Measurements from ENCODE around the gene CHST1.

Gene CHST1

DNA sequence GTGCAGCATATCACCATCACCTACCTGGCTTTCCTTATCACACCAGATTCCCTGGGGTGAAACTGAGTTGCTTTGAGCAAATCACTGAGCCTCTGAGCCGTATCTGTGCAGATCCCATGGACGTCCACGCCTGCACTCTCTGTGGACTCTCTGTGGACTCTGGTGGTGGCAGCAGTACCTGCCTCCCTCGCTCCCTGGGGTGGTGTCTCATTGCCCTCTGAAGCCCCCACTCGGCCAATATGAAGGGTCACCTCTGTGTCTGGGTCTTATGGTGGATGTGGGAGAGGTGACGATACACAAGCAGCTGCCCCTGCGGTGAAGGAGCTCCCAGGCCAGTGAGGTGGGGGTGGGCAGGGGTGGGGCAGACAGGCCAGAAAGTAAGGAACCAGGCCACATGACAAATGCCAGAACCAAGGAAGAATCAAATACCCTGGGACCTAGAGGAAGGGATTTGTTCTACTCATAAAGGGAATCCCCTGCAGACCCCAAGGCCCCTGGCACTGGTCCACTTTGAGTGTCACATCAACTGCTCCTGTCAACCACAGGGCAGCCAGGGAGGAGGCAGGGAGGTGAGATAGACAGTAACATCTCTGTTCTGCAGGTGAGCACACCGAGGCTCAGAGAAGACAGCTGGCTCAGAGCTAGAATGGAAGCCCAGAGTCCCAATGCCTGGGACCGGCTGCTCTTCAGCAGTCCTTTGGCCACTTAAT, 9.2 kb upstream of the CHST1 start:
- DNase-seq (ENCODE audit: low read depth, low spot score) = no peak

DNA sequence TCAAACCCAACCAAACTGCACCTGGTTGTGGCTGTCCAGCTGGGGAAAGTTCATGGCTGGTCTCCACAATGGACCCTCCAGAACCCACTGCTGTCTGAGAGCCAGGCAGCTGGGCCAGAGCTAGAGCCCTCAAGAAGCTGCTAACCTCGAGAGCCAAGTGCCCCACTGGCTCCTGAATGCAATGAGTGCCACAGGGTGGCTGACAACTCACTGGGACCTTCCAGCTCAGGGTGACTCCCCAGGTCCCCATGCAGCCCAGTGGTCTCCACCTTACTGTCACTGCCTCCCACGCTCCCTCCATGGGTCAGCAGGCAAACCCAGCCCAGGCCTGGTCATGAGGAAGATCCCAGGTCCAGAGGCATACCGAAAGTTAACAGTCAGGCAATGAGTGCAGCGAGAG, 8.0 kb upstream of the CHST1 start:
- no peak for DNase-seq (ENCODE audit: low read depth, low spot score)

DNA sequence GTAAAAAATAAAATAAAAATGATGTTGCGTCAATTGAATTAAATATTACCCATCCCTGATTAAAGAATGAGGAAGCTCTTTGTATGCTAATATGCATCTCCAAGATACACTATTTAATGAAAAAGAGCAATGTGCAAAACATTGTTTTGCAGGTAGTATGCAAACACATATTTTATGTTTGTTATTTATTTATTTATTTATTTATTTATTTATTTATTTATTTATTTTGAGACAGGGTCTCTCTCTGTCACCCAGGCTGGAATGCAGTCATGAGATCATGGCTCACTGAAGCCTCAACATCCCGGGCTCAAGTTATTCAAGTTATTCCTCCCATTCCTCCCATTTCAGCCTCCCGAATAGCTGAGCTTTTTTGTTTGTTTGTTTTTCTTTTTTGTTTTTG, 7.2 kb upstream of the CHST1 start:
- no peak for DNase-seq (ENCODE audit: low read depth, low spot score)

- no peak for DNase-seq (ENCODE audit: low read depth, low spot score)
Measured at GRCh38 chr11:45671246-45672171, 6.1 kb upstream of the CHST1 start.

DNA sequence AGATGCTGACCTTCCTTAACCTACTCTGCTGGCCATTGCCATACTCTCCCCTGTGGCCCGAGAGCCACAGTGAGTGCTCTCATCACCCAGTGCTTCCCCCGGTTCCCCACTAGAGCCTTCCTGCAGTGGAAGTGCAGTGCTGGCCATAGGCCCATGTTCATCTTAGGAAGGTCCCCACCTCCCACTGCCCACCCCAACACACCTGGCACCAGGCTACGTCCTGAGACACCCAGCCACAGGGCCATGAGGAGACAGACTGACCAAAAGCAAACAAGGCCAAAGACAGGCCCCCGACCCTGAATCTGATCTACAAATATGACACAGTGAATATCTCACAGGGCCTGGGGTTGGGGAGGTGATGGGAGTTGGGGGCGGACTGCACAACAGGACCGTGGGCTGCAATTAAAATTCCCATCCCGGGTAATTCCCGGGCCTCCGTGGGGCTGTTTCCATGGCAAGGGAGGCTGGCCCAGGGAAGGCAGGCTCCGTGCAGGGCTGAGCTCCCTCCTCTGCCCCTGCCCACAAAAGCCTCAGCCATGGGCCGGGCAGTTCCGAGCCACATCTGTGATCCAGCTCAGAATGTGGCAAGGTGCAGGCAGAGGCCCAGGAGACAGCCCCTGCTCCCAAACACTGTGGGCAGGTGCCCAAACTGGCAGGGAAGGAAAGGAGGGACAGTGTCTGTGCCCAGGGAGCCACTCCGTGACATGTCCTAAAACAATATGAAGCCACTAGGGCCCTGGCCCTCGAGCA, 5.1 kb upstream of the CHST1 start:
- no peak for DNase-seq (ENCODE audit: low read depth, low spot score)

DNA sequence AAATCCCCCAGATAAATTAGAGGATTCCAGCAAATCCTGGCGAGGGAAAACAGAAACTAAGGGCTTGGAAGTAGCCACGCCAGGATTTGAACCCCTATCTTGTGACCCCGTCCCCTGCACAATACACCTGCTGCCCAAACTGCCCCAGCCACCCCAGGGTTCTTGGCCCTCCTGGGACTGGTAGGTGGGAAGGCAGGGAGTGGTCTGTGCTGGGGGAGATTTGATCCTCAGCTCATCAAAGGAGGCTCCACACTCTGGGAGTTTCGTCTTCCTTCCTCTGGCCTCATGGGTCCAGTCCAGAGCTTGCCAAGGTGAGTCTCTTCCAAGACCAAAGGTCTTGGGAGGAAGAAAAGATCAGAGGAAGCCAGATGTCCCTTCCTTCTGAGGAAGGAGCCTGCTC, 4.5 kb upstream of the CHST1 start:
- DNase-seq (ENCODE audit: low read depth, low spot score) = no peak

- DNase-seq (ENCODE audit: low read depth, low spot score) = no peak
Measured at GRCh38 chr11:45669146-45669545, 3.7 kb upstream of the CHST1 start.

DNA sequence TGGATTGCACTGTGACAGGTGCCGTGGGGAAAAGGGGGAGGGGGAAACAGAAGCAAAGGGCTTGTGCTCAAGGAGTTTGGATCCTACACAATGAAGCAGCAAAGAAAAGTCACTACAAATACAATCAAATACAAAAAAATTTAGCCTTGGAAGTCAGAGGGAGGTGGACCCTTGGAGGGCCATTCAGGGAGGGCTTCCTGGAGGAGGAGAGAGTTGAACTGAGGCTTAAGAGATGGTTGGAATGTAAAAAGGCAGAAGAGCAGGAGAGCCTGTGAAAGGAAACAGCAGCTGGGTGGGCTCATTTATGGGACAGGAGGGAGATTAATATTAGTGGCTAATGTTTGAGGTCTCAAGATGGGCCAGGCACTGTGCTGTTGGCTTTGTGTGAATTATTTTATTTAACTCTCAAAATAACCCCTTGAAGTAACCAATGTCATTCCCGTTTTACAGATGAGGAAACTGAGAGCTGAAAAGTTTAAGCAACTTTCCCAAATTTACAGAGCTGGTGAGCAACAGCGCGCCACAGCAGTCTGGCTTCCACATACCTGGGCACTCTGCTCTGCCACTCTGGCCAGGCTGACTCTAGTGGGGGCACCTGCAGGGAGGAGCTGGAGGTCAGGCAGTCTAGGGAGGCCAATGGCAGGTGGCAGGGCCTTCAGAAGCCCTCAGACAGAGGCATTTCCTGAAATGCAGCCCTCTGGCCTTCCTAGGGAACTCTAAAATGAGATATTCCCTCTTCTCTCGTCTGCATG, 2.7 kb upstream of the CHST1 start:
- DNase-seq (ENCODE audit: low read depth, low spot score) = no peak

- DNase-seq (ENCODE audit: low read depth, low spot score) = no peak
Measured at GRCh38 chr11:45666648-45667642, 1.5 kb upstream of the CHST1 start.

GRCh38 chr11:45665933-45666647, 668 bp upstream of the CHST1 start:
- no peak for DNase-seq (ENCODE audit: low read depth, low spot score)

DNA sequence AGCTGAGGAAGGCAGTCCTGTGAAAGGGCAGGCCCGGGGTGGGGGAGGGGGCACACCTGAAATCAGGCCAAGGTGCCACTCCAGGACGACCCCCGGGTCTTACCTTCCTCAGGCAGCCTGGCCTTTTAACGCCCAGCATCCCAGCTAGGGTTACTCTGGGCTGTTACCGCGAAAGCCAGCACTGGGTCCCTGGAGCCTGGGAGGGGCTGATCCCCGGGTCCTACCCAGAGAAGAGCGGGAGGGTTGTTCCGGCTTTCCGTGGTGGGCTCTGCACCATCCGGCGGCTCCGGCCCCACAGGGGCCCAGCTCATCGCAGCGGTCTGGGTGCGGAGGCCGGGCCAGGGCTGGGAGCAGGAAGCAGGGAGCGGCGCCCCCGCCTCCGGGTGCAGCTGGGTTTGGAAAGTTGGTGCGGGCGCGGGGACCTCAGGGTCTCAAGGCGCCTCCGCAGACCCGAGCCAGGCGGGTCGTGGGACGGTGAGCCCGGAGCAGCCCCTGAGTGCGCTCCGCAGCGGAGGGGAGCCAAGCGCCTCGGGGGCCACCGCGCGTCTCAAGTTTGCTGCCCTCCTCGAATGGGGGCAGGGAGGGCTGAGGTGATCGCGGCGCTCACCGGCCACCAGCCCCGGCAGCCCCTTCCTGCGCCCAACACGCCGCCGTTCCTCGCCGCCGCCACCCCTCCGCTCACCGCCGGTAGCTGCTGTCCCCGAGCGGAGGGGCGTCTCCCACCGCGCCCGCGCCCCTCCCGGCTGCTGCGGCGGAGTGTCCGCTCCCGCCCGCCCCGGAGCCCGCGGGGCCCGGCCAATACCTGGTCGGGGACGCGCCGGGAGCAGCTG, 831 bp downstream of the CHST1 start:
- peak; percentile 26 for DNase-seq (ENCODE audit: low read depth, low spot score)

DNA sequence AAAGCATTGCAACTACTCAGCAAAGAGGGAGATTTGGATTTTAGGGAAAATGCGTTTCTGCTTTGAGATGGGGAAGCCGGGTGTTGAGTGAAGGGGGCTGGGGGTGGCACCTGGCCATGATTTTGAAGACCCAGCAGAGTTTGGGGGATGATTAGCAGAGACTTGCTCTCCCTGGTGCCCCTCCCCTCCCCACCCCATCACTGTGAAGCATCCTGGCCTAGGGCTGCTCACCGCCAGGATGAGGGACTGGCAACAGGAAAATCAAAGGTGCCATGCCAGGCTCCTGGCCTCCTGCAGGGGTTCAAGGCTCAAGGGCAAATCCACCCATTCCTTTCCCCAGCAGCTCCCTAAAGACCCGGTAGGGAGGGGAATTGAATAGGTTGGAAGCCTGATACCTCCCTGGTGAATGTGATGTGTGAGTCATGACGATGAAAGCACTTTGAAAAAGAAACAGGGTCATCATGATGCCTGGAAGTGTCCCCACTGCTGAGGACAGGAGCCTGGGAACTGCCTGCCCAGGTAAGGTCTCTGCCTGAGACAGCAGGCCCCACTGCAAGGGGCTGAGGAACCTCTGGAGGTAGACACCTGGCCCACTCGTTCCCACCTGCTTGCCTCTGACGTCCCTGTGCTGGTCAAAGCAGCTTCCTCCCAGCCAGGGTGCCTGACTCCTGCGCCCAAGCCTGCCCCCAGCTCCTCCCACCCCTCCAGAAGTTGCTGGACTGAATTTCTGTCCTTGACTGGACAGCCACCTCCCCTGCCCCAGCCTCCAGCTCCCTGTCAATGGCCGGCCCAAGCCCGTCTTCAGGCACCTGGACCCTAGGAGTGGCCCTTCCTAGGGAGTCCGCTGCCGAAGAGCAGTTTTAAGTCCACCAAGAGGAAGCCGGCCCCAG, 1.7 kb downstream of the CHST1 start:
- DNase-seq (ENCODE audit: low read depth, low spot score) = no peak

GRCh38 chr11:45662665-45663485, 2.5 kb downstream of the CHST1 start:
- peak; percentile 35 for DNase-seq (ENCODE audit: low read depth, low spot score)

- no peak for DNase-seq (ENCODE audit: low read depth, low spot score)
Measured at GRCh38 chr11:45662096-45662664, 3.2 kb downstream of the CHST1 start.

- no peak for DNase-seq (ENCODE audit: low read depth, low spot score)
Measured at GRCh38 chr11:45661439-45662055, 3.9 kb downstream of the CHST1 start.
